ENCODE data around the gene XPR1.

XPR1 gene

DNA sequence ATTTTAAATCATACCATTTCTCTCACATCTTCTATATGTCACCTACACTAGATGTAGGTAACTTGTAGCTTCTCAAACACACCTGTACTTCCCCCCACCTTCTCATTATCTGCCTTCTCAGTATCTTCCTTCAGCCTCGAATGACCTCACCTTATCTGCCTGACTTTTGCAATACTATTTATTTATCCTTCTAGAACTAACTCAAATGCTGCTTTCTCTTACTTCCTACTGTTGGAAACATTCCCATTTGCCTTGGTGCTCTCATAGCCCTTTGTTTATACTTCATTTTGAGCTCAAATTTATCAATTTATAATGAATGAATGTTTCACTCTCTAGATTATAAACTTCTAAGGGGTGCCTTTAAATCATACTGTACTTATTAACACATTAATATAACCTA, 230.5 kb downstream of the XPR1 start:
- H3K4me1 ChIP-seq (ENCODE audit: insufficient read depth, low read length, poor library complexity, severe bottlenecking) = no peaks in the 10 kb centered on the region
- H3K36me3 ChIP-seq (ENCODE audit: insufficient read depth, low read length) = no peaks in the 10 kb centered on the region
- H3K4me3 ChIP-seq (ENCODE audit: low read length, poor library complexity, severe bottlenecking) = no peak overlapping the region
- no peaks in the 10 kb centered on the region for H3K27me3 ChIP-seq (ENCODE audit: insufficient read depth, low read length, poor library complexity, severe bottlenecking)
- H3K79me2 ChIP-seq (ENCODE audit: insufficient read depth, low read length) = no peaks in the 10 kb centered on the region
- H3K9ac ChIP-seq (ENCODE audit: low read depth, low read length, poor library complexity, severe bottlenecking) = no peak overlapping the region
- H2AFZ ChIP-seq (ENCODE audit: low read length) = no peak overlapping the region
- no peaks in the 10 kb centered on the region for H4K20me1 ChIP-seq (ENCODE audit: insufficient read depth, low read length, poor library complexity, severe bottlenecking)
- H3K4me2 ChIP-seq (ENCODE audit: low read depth, low read length, poor library complexity, severe bottlenecking) = no peak overlapping the region
- H3F3A ChIP-seq (ENCODE audit: low read depth) = no peaks in the 10 kb centered on the region
- H3K9me2 ChIP-seq (replicated peaks; ENCODE audit: low read depth, low read length) = no peaks in the 10 kb centered on the region
- no peaks in the 10 kb centered on the region for H3K9me3 ChIP-seq (ENCODE audit: insufficient read depth, low read depth, low read length)
- TF ChIP-seq EZH2phosphoT487 (IDR thresholded peaks at IDR 0.05; ENCODE audit: borderline replicate concordance) = no peak
- TF ChIP-seq, protein P1, sequence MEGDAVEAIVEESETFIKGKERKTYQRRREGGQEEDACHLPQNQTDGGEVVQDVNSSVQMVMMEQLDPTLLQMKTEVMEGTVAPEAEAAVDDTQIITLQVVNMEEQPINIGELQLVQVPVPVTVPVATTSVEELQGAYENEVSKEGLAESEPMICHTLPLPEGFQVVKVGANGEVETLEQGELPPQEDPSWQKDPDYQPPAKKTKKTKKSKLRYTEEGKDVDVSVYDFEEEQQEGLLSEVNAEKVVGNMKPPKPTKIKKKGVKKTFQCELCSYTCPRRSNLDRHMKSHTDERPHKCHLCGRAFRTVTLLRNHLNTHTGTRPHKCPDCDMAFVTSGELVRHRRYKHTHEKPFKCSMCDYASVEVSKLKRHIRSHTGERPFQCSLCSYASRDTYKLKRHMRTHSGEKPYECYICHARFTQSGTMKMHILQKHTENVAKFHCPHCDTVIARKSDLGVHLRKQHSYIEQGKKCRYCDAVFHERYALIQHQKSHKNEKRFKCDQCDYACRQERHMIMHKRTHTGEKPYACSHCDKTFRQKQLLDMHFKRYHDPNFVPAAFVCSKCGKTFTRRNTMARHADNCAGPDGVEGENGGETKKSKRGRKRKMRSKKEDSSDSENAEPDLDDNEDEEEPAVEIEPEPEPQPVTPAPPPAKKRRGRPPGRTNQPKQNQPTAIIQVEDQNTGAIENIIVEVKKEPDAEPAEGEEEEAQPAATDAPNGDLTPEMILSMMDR (conservative IDR thresholded peaks at IDR 0.05; ENCODE audit: low read length) = no peak

DNA sequence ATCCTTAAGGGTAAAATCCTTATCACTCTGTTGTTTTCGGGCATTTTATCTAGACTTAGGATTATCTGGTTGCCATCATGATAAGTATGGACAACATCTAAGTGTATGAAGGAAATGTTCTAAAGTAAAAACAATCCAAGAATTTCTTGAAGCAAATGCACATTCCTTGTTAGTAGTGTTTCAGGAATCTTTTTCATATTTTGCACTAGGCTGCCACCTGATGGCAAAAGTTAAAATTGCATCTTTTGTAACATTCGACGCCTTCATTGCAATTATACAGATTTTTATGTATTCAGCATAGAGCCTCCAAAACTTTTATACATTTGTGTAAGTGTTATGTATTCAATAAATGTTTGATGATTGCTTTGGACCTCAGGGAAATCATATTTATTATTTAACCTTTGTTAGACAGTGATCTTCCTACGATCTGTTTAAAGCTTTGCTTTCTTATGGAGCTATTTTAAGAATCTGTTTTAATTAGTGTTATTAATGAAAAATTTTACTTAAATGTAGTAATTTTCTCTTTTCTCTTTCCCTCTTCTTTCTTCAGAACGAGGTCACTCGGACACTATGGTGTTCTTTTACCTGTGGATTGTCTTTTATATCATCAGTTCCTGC, 231.4 kb downstream of the XPR1 start:
- H3K9me3 ChIP-seq (ENCODE audit: insufficient read depth, low read depth, low read length) = no peaks in the 10 kb centered on the region

GRCh38 chr1:180881806-180882509, 250.1 kb downstream of the XPR1 start:
- H3K4me3 ChIP-seq (ENCODE audit: low read length, poor library complexity, severe bottlenecking) = no peak overlapping the region
- no peak overlapping the region for H2AFZ ChIP-seq (ENCODE audit: low read length)
- no peaks in the 10 kb centered on the region for H3K79me2 ChIP-seq (ENCODE audit: insufficient read depth, low read length)
- TF ChIP-seq, protein P1 (conservative IDR thresholded peaks at IDR 0.05; ENCODE audit: low read length) = peak; percentile 66
- no peak for TF ChIP-seq EZH2phosphoT487 (IDR thresholded peaks at IDR 0.05; ENCODE audit: borderline replicate concordance)
- H3K27me3 ChIP-seq (ENCODE audit: insufficient read depth, low read length, poor library complexity, severe bottlenecking) = no peaks in the 10 kb centered on the region
- peaks cover 9% of the 10 kb centered on the region; the same call in 1 of the 2 replicates for H3K36me3 ChIP-seq (ENCODE audit: insufficient read depth, low read length)
- H3K9me2 ChIP-seq (replicated peaks; ENCODE audit: low read depth, low read length) = no peaks in the 10 kb centered on the region
- H3K9ac ChIP-seq (ENCODE audit: low read depth, low read length, poor library complexity, severe bottlenecking) = no peak overlapping the region
- H3K4me1 ChIP-seq (ENCODE audit: insufficient read depth, low read length, poor library complexity, severe bottlenecking) = no peaks in the 10 kb centered on the region
- H3F3A ChIP-seq (ENCODE audit: low read depth) = no peaks in the 10 kb centered on the region
- H4K20me1 ChIP-seq (ENCODE audit: insufficient read depth, low read length, poor library complexity, severe bottlenecking) = no peaks in the 10 kb centered on the region
- no peaks in the 10 kb centered on the region for H3K9me3 ChIP-seq (ENCODE audit: insufficient read depth, low read depth, low read length)
- H3K4me2 ChIP-seq (ENCODE audit: low read depth, low read length, poor library complexity, severe bottlenecking) = no peak overlapping the region

More for the DNA sequence above, 231.4 kb downstream of the XPR1 start:
- Histone ChIP-seq H3K9me2 (replicated peaks; ENCODE audit: low read depth, low read length) (no peaks in the 10 kb centered on the region), H3K79me2 (ENCODE audit: insufficient read depth, low read length) (no peaks in the 10 kb centered on the region), H3K4me3 (ENCODE audit: low read length, poor library complexity, severe bottlenecking) (no peak overlapping the region), H4K20me1 (ENCODE audit: insufficient read depth, low read length, poor library complexity, severe bottlenecking) (no peaks in the 10 kb centered on the region), H3F3A (ENCODE audit: low read depth) (no peaks in the 10 kb centered on the region), H3K27me3 (ENCODE audit: insufficient read depth, low read length, poor library complexity, severe bottlenecking) (no peaks in the 10 kb centered on the region), H3K4me2 (ENCODE audit: low read depth, low read length, poor library complexity, severe bottlenecking) (no peak overlapping the region), H2AFZ (ENCODE audit: low read length) (no peak overlapping the region), H3K9ac (ENCODE audit: low read depth, low read length, poor library complexity, severe bottlenecking) (no peak overlapping the region), H3K4me1 (ENCODE audit: insufficient read depth, low read length, poor library complexity, severe bottlenecking) (no peaks in the 10 kb centered on the region), H3K36me3 (ENCODE audit: insufficient read depth, low read length) (no peaks in the 10 kb centered on the region)
- TF ChIP-seq, protein P1 (conservative IDR thresholded peaks at IDR 0.05; ENCODE audit: low read length) = peak; percentile 91
- no peak for TF ChIP-seq EZH2phosphoT487 (IDR thresholded peaks at IDR 0.05; ENCODE audit: borderline replicate concordance)

Data from Loucy (cell line).